Ishikawa (cell line): ENCODE measurements around the gene HES3.

Experiments used
- CEBPB ChIP-seq: IDR thresholded peaks from 2 replicates; pipeline ENCODE4 v1.6.1; 2012
- EGR1 ChIP-seq: IDR thresholded peaks from 2 replicates; pipeline ENCODE4 v1.6.1; 2012
- EP300 ChIP-seq: IDR thresholded peaks from 2 replicates; pipeline ENCODE4 v1.6.1; 2012; ENCODE audit warnings: borderline replicate concordance
- MAX ChIP-seq: IDR thresholded peaks from 2 replicates; pipeline ENCODE4 v1.6.1; 2012
- NFIC ChIP-seq: IDR thresholded peaks from 2 replicates; pipeline ENCODE4 v1.6.1; 2012
- RAD21 ChIP-seq: IDR thresholded peaks from 2 replicates; pipeline ENCODE4 v1.6.1; 2012; ENCODE audit warnings: low read depth
- REST ChIP-seq: IDR thresholded peaks from 2 replicates; pipeline ENCODE4 v1.6.1; 2012; ENCODE audit warnings: low read depth, mild to moderate bottlenecking
- TCF12 ChIP-seq: IDR thresholded peaks from 2 replicates; pipeline ENCODE4 v1.6.1; 2012; ENCODE audit warnings: low read depth
- TEAD4 ChIP-seq: IDR thresholded peaks from 2 replicates; pipeline ENCODE4 v1.6.1; 2012
- USF1 ChIP-seq: IDR thresholded peaks from 2 replicates; pipeline ENCODE4 v1.6.1; 2012
- YY1 ChIP-seq: IDR thresholded peaks from 2 replicates; pipeline ENCODE4 v1.6.1; 2012; ENCODE audit warnings: low read depth
- ZBTB7A ChIP-seq: IDR thresholded peaks from 2 replicates; pipeline ENCODE4 v1.6.1; 2012; ENCODE audit warnings: low read depth

HES3 gene

GRCh38 chr1:6244401-6245049 lies 546 bp downstream of the HES3 start:
- TF ChIP-seq MAX: no peak
- peak; percentile 19; the same call in 1 of the 2 replicates for TF ChIP-seq REST

- TF ChIP-seq REST (peak; percentile 97), TEAD4 (no peak), CEBPB (no peak), MAX (peak; percentile 73), EP300 (peak; percentile 31), RAD21 (peak; percentile 79), USF1 (0 out of 2 replicates have a peak, but pooled peaks have one; percentile 19), TCF12 (peak; percentile 44; the same call in 1 of the 2 replicates)
Observed at GRCh38 chr1:6245086-6245868, 1.3 kb downstream of the HES3 start.

GRCh38 chr1:6245869-6246496 lies 2.0 kb downstream of the HES3 start:
- no peak for TF ChIP-seq CEBPB
- peak; percentile 52; the same call in 1 of the 2 replicates for TF ChIP-seq EGR1

GRCh38 chr1:6246497-6247467 lies 2.8 kb downstream of the HES3 start:
- TF ChIP-seq NFIC: no peak
- no peak for TF ChIP-seq YY1
- peak; percentile 63; the same call in 1 of the 2 replicates for TF ChIP-seq ZBTB7A
- TF ChIP-seq RAD21: peak; percentile 94

GRCh38 chr1:6247651-6248050 lies 3.7 kb downstream of the HES3 start:
- TF ChIP-seq REST (no peak), TEAD4 (no peak), MAX (no peak), CEBPB (no peak)
